ENCODE measurements around the gene SNX30.

GRCh38 chr9:112750016-112750763 lies at the start of gene SNX30:
- TF ChIP-seq CTCF (IDR thresholded peaks at IDR 0.05) (peak; percentile 14), ZFX (IDR thresholded peaks at IDR 0.05; ENCODE audit: borderline replicate concordance) (no peak)
